ENCODE data around the gene HIPK2.

HIPK2 gene

DNA sequence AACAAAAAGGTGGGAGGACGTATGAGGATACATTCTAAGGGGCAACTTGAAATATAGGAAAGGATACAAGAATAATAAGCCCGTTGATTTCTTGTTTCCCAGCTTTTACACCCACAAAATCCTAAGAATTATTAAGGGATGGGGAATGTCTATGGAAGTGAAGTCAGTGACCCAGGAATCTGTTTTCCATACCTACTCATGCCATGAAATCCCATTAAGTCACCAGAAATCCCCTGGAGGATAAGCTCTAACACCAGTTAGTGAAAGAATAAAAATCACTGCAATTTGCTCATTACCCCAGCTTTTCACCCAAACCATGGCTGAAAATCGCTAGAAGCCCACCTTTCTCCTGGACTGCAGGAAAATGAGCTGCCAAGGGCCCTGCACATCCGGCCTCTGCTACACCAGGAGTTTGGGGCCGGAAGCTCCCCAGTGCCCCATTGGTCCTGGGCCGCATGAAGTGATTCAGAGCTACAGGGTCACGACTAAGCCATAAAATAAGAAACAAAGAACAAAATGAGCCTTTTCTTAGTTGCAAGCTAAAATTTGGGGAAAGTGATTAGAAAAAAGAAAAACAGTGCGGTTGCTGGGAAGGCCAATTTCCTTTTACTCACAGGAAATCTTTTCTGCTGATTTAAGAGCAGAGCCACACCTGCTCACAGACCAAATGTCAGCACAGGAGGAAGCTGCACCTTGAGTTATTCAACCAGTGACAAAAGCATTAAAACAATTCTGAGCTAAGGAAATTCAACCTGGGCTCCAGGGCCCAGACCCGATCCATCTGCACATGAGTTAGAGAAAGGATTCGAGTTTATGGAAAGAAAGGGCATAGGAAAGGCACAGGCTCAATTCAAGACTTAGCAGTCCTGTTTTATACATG is 40.3 kb downstream of the HIPK2 start:
- DNase-seq (ENCODE audit: extremely low spot score), result no peak
- POLR2A ChIA-PET, result no interaction called here
- CTCF ChIA-PET, result interaction anchor here (0.7 to 1.4 kb wide), 2 partner anchors 8 to 9 kb away, joined by 3 to 4 read pairs; no protein-coding TSS in a partner anchor
- TF ChIP-seq ELF4 (IDR thresholded peaks at IDR 0.05) (no peak), NFRKB (IDR thresholded peaks at IDR 0.05) (no peak), BHLHE40 (IDR thresholded peaks at IDR 0.05; ENCODE audit: borderline replicate concordance) (no peak), FOXK2 (IDR thresholded peaks at IDR 0.05) (no peak), ZNF384 (IDR thresholded peaks at IDR 0.05) (no peak), SUZ12 (IDR thresholded peaks at IDR 0.05) (no peak), FOXA1 (IDR thresholded peaks at IDR 0.05) (no peak), ARNT (IDR thresholded peaks at IDR 0.05) (no peak), FOXM1 (IDR thresholded peaks at IDR 0.05; ENCODE audit: borderline replicate concordance) (no peak), LEF1 (IDR thresholded peaks at IDR 0.05; ENCODE audit: borderline replicate concordance) (no peak), CTBP1 (IDR thresholded peaks at IDR 0.05; ENCODE audit: borderline replicate concordance) (no peak), L3MBTL2 (conservative IDR thresholded peaks at IDR 0.05) (no peak)
- TF ChIP-seq, protein P1, sequence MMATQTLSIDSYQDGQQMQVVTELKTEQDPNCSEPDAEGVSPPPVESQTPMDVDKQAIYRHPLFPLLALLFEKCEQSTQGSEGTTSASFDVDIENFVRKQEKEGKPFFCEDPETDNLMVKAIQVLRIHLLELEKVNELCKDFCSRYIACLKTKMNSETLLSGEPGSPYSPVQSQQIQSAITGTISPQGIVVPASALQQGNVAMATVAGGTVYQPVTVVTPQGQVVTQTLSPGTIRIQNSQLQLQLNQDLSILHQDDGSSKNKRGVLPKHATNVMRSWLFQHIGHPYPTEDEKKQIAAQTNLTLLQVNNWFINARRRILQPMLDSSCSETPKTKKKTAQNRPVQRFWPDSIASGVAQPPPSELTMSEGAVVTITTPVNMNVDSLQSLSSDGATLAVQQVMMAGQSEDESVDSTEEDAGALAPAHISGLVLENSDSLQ (IDR thresholded peaks at IDR 0.05), result no peak

DNA sequence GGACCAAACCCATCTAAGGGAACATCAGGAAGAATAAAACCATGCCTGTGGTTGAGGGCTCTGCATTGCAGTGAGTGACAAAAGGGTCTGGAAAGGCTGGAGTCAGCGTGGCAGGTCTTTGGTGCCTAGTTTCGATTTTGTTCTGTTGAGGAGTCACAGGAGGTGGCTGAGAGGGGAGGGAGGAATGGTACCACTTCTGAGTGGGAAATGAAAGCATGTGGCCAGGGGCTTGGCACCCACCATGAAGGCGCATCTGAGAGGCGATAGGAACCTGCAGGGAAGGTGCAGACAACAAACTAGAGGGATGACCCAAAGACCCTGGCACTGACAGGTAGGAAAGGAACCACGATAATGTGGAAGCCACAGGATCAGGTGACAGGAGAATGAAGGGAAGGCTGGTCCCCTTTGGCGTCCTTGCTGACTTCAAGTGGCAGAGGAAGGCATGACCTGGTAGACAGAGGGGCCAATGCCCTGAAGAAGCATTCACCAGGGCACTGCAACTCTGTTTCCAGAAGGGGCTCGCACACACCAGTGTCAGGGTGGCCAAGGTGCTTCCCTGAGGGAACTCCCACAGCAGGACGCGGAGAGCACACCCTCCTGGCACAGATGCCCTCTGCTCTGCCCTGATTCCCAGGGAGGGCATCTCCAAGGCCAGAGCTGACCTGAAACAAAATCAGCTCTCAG is 41.7 kb downstream of the HIPK2 start:
- ChIA-PET POLR2A (no interaction called here), CTCF (no interaction called here)
- DNase-seq (ENCODE audit: extremely low spot score), result no peak
- TF ChIP-seq FOXK2 (IDR thresholded peaks at IDR 0.05), result no peak
- no peak for TF ChIP-seq L3MBTL2 (conservative IDR thresholded peaks at IDR 0.05)

DNA sequence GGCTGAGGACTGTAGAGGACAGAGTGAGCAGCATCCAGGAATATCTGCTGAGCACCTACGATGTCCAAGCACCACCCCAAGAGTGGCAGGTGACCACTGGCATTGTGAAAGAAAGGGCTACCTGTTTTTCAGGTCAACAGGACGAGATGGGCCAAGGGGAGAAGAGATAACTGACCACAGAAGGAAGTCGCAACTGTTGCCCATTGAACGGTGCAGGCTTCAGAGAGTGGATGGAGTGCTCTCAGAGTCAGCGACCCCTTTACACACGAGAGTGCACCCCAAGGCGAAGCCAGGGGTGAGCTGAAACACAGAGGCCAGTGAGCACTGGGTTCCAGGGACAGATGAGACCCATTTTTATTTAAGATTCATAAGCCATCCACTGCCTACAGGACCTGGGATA is 42.3 kb downstream of the HIPK2 start:
- no peak for TF ChIP-seq ELF4 (IDR thresholded peaks at IDR 0.05)
- no peak for TF ChIP-seq FOXM1 (IDR thresholded peaks at IDR 0.05; ENCODE audit: borderline replicate concordance)
- no peak for TF ChIP-seq ZNF384 (IDR thresholded peaks at IDR 0.05)
- TF ChIP-seq FOXK2 (IDR thresholded peaks at IDR 0.05), result no peak
- no peak for TF ChIP-seq L3MBTL2 (conservative IDR thresholded peaks at IDR 0.05)
- no peak for TF ChIP-seq SP1 (IDR thresholded peaks at IDR 0.05)
- TF ChIP-seq, protein P1 (IDR thresholded peaks at IDR 0.05), result no peak
- TF ChIP-seq LEF1 (IDR thresholded peaks at IDR 0.05; ENCODE audit: borderline replicate concordance), result no peak
- TF ChIP-seq BHLHE40 (IDR thresholded peaks at IDR 0.05; ENCODE audit: borderline replicate concordance), result no peak
- no peak for TF ChIP-seq SUZ12 (IDR thresholded peaks at IDR 0.05)
- no peak for TF ChIP-seq NFRKB (IDR thresholded peaks at IDR 0.05)
- TF ChIP-seq HDGF (IDR thresholded peaks at IDR 0.05; ENCODE audit: borderline replicate concordance), result no peak
- TF ChIP-seq FOXA1 (IDR thresholded peaks at IDR 0.05), result no peak
- no peak for TF ChIP-seq ARNT (IDR thresholded peaks at IDR 0.05)
- no peak for TF ChIP-seq CTBP1 (IDR thresholded peaks at IDR 0.05; ENCODE audit: borderline replicate concordance)
- no peak for TF ChIP-seq TARDBP (IDR thresholded peaks at IDR 0.05)
- ChIA-PET POLR2A (no interaction called here), CTCF (no interaction called here)
- DNase-seq (ENCODE audit: extremely low spot score), result no peak

DNA sequence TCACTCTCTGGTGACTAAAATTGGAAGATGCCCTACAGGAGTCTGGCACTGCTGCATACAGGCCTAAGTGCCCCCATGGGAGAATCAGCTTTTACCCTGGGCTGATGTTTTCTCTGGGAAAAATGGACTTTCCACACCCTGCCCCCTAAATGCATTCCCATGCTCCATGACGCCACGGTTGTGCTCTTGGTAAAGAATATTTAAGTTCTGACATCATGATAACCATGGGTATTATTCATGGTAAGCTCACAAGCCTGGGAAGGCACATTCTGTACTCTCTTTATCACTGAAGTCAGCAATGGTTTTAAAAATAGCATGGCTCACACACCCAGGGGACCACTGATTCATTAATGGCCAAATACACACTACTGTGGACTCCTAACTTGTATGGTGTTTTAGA is 43.4 kb downstream of the HIPK2 start:
- DNase-seq (ENCODE audit: extremely low spot score), result no peak
- CTCF ChIA-PET, result interaction anchor here (0.7 kb wide), 1 partner anchor 9 kb away, joined by 3 read pairs; no protein-coding TSS in a partner anchor
- TF ChIP-seq HDGF (IDR thresholded peaks at IDR 0.05; ENCODE audit: borderline replicate concordance) (no peak), ARNT (IDR thresholded peaks at IDR 0.05) (no peak), BHLHE40 (IDR thresholded peaks at IDR 0.05; ENCODE audit: borderline replicate concordance) (no peak)
- TF ChIP-seq, protein P1 (IDR thresholded peaks at IDR 0.05), result no peak
- POLR2A ChIA-PET, result no interaction called here

DNA sequence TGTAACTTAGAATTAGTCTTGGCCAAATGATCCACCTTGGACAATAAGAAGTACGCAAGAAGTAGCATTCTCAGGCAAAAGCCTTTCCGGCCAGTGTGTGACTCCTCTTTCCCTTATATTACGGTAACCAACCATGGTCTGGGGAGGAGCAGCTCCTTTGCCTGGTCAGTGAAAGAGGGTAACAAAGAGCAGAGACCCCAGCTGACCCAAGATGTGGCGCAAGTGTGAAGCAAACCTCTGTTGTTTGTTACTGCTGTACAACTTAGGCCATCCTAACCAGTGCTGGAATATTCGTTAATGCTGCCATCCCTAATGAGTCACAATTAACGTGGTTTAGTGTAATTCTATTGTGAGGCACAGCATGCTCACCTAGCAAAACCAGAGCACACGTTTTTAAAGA is 44.0 kb downstream of the HIPK2 start:
- POLR2A ChIA-PET, result no interaction called here
- no peak for DNase-seq (ENCODE audit: extremely low spot score)
- no peak for TF ChIP-seq L3MBTL2 (conservative IDR thresholded peaks at IDR 0.05)
- no peak for TF ChIP-seq LEF1 (IDR thresholded peaks at IDR 0.05; ENCODE audit: borderline replicate concordance)
- TF ChIP-seq HDGF (IDR thresholded peaks at IDR 0.05; ENCODE audit: borderline replicate concordance), result no peak
- no peak for TF ChIP-seq ARNT (IDR thresholded peaks at IDR 0.05)
- no peak for TF ChIP-seq TARDBP (IDR thresholded peaks at IDR 0.05)
- no peak for TF ChIP-seq ZNF384 (IDR thresholded peaks at IDR 0.05)
- TF ChIP-seq SP1 (IDR thresholded peaks at IDR 0.05), result no peak
- TF ChIP-seq, protein P1 (IDR thresholded peaks at IDR 0.05), result no peak
- no peak for TF ChIP-seq CTBP1 (IDR thresholded peaks at IDR 0.05; ENCODE audit: borderline replicate concordance)
- no peak for TF ChIP-seq BHLHE40 (IDR thresholded peaks at IDR 0.05; ENCODE audit: borderline replicate concordance)
- TF ChIP-seq FOXM1 (IDR thresholded peaks at IDR 0.05; ENCODE audit: borderline replicate concordance), result no peak
- no peak for TF ChIP-seq FOXA1 (IDR thresholded peaks at IDR 0.05)
- no peak for TF ChIP-seq NFRKB (IDR thresholded peaks at IDR 0.05)
- TF ChIP-seq SUZ12 (IDR thresholded peaks at IDR 0.05), result no peak
- TF ChIP-seq FOXK2 (IDR thresholded peaks at IDR 0.05), result no peak
- TF ChIP-seq ELF4 (IDR thresholded peaks at IDR 0.05), result no peak
- CTCF ChIA-PET, result no interaction called here

All from HEK293T (cell line).